ENCODE measurements around the gene CXCL12. TPM values are rescaled to one million over a fixed set of nuclear protein-coding genes. Genes with fewer than 3 reads are reported as not detected.

Gene CXCL12
- total RNA-seq, 1 donor from 2014 or later, result 0.97 TPM

GRCh38 chr10:44413416-44413815 lies 28.5 kb upstream of the CXCL12 start:
- Mint-ChIP-seq H3K27me3 (ENCODE audit: unreplicated experiment) (peaks cover 6% of the 10 kb centered on the region), H3K27ac (ENCODE audit: unreplicated experiment) (no peak overlapping the region), H3K9me3 (ENCODE audit: unreplicated experiment) (peaks cover 5% of the 10 kb centered on the region), H3K36me3 (ENCODE audit: low read depth, unreplicated experiment) (peaks cover 7% of the 10 kb centered on the region), H3K4me1 (ENCODE audit: unreplicated experiment) (peaks cover 2% of the 10 kb centered on the region), H3K4me3 (ENCODE audit: unreplicated experiment) (no peak overlapping the region)
- TF ChIP-seq, protein P1, sequence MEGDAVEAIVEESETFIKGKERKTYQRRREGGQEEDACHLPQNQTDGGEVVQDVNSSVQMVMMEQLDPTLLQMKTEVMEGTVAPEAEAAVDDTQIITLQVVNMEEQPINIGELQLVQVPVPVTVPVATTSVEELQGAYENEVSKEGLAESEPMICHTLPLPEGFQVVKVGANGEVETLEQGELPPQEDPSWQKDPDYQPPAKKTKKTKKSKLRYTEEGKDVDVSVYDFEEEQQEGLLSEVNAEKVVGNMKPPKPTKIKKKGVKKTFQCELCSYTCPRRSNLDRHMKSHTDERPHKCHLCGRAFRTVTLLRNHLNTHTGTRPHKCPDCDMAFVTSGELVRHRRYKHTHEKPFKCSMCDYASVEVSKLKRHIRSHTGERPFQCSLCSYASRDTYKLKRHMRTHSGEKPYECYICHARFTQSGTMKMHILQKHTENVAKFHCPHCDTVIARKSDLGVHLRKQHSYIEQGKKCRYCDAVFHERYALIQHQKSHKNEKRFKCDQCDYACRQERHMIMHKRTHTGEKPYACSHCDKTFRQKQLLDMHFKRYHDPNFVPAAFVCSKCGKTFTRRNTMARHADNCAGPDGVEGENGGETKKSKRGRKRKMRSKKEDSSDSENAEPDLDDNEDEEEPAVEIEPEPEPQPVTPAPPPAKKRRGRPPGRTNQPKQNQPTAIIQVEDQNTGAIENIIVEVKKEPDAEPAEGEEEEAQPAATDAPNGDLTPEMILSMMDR (IDR thresholded peaks at IDR 0.05; ENCODE audit: unreplicated experiment), result no peak
- no peak for DNase-seq (ENCODE audit: low spot score)

- Mint-ChIP-seq H3K4me1 (ENCODE audit: unreplicated experiment) (no peaks in the 10 kb centered on the region), H3K4me3 (ENCODE audit: unreplicated experiment) (no peak overlapping the region), H3K9me3 (ENCODE audit: unreplicated experiment) (peaks cover 5% of the 10 kb centered on the region), H3K27me3 (ENCODE audit: unreplicated experiment) (peaks cover 4% of the 10 kb centered on the region), H3K27ac (ENCODE audit: unreplicated experiment) (no peak overlapping the region), H3K36me3 (ENCODE audit: low read depth, unreplicated experiment) (peaks cover 7% of the 10 kb centered on the region)
- DNase-seq (ENCODE audit: low spot score), result no peak
- TF ChIP-seq, protein P1 (IDR thresholded peaks at IDR 0.05; ENCODE audit: unreplicated experiment), result no peak
Observed at GRCh38 chr10:44411251-44411650, 26.4 kb upstream of the CXCL12 start.

DNA sequence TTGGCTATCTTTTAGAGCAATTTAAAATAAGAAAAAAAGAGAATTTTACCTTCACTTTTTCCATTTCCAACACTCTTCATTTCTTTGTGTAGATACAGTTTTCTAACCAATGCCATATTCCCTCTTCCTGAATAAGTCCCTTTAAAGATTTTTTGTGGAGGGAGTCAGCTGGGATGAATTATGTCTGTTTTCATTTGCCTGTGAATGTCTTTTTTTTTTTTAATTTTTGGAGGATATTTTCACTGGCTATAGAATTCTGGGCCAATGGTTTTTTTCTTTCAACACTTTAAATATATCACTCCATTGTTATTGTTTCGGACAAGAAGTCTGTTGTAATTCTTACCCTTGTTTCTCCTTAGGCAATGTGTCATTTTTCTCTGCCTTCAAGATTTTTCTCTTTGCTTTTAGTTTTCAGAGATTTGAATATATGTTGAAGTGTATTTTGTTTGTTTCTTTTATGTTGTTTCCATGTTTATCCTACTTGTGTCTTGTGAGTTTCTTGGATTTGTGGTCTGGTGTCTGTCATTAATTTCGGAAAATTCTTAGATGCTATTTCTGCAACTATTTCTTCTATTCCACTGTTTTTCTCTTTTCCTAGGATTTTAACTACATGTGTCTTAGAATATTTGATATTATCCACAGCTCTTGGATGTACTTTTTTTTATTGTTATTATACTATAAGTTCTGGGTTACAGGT lies 20.0 kb upstream of the CXCL12 start:
- no peak overlapping the region for H3K4me3 Mint-ChIP-seq (ENCODE audit: unreplicated experiment)
- H3K4me1 Mint-ChIP-seq (ENCODE audit: unreplicated experiment), result no peaks in the 10 kb centered on the region
- H3K9me3 Mint-ChIP-seq (ENCODE audit: unreplicated experiment), result no peaks in the 10 kb centered on the region
- no peaks in the 10 kb centered on the region for H3K36me3 Mint-ChIP-seq (ENCODE audit: low read depth, unreplicated experiment)
- DNase-seq (ENCODE audit: low spot score), result no peak
- TF ChIP-seq, protein P1 (IDR thresholded peaks at IDR 0.05; ENCODE audit: unreplicated experiment), result no peak
- H3K27ac Mint-ChIP-seq (ENCODE audit: unreplicated experiment), result no peak overlapping the region
- H3K27me3 Mint-ChIP-seq (ENCODE audit: unreplicated experiment), result peaks cover 7% of the 10 kb centered on the region

DNA sequence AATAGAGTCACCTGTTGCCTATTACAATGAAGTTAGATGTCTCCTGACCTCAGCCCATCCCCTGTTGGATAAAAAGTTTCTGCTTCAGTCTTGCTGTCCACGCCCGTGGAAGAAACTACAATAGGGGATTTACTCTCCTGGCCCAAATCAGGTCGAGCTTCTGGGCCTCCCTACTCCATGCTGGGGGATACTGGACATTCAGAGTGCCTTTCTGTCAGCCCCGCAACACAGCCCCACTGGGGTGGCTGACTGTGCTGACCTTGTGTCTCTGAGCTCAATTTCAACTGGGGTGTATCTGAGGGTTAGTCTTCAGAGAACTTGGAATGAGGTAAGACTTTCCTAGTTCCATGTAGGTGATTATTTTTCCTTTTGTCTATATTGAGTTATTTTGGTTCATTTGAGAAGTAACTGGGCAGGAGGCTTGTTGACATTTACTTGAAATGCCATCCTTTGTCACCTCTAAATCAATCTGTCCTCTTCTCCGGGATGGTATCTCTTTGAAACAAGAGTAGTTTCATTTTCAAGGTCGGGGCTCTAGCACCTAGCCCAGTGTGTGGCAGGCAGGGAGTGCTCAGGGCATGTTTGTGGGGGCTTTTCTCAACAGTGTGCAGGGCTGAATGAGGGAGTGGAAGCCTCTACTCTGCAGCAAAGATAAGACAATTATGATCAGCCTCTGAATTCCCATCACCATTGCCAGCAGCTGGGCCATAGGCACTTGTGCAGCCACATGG lies 17.7 kb upstream of the CXCL12 start:
- H3K36me3 Mint-ChIP-seq (ENCODE audit: low read depth, unreplicated experiment), result no peaks in the 10 kb centered on the region
- no peak overlapping the region for H3K4me3 Mint-ChIP-seq (ENCODE audit: unreplicated experiment)
- TF ChIP-seq, protein P1 (IDR thresholded peaks at IDR 0.05; ENCODE audit: unreplicated experiment), result no peak
- no peak for DNase-seq (ENCODE audit: low spot score)
- no peaks in the 10 kb centered on the region for H3K4me1 Mint-ChIP-seq (ENCODE audit: unreplicated experiment)
- H3K27ac Mint-ChIP-seq (ENCODE audit: unreplicated experiment), result no peak overlapping the region
- no peaks in the 10 kb centered on the region for H3K9me3 Mint-ChIP-seq (ENCODE audit: unreplicated experiment)
- peaks cover 5% of the 10 kb centered on the region for H3K27me3 Mint-ChIP-seq (ENCODE audit: unreplicated experiment)

DNA sequence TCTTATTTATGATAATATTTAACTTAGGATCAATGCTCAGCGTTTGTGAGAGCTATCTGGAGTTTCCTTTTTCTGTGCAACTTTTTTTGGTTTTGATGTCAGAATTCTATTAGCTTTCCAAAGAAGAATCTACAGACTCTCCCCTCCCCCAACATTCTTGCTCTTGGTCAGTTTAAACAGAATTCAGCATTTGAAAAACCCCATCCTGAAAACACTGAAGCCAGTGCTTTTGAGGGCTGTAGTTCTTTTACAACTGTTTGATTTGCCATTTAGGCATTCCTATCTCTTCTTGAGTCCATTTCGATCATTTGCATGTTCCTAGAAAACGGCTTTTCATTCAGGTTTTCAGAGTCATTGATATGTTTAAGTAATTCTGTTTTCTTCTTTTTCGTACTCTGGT lies 15.6 kb upstream of the CXCL12 start:
- Mint-ChIP-seq H3K27ac (ENCODE audit: unreplicated experiment) (no peak overlapping the region), H3K4me3 (ENCODE audit: unreplicated experiment) (no peak overlapping the region), H3K27me3 (ENCODE audit: unreplicated experiment) (peaks cover 10% of the 10 kb centered on the region), H3K9me3 (ENCODE audit: unreplicated experiment) (no peaks in the 10 kb centered on the region), H3K36me3 (ENCODE audit: low read depth, unreplicated experiment) (no peaks in the 10 kb centered on the region), H3K4me1 (ENCODE audit: unreplicated experiment) (no peaks in the 10 kb centered on the region)
- TF ChIP-seq, protein P1 (IDR thresholded peaks at IDR 0.05; ENCODE audit: unreplicated experiment), result no peak
- DNase-seq (ENCODE audit: low spot score), result no peak

Measured in endothelial cell (in vitro differentiated cells).